Thymus (tissue), 11 donors: ENCODE measurements around the gene GSK3B. TPM values are rescaled to one million over a fixed set of nuclear protein-coding genes. Genes with fewer than 3 reads are reported as not detected.

Experiments
- DNase-seq, 9 donors: peaks; one replicate each; pipeline ENCODE4 v3.0.0-alpha.2; 2013; ENCODE audit warnings: low spot score in 9 of 9, low read depth in 6 of 9, missing footprints in 1 of 9
- H3K27ac ChIP-seq, 2 donors: one replicate each; pipeline ENCODE4 v1.5.1; 2013; ENCODE audit warnings: control low read depth in 1 of 2, low read depth in 1 of 2, low read length in 1 of 2, mild to moderate bottlenecking in 1 of 2, moderate library complexity in 1 of 2
- H3K27me3 ChIP-seq, 2 donors: one replicate each; pipeline ENCODE4 v1.5.1; 2013; ENCODE audit warnings: low read length in 1 of 2; ENCODE audit not compliant: control insufficient read depth in 2 of 2, insufficient read depth in 1 of 2
- H3K36me3 ChIP-seq, 2 donors: one replicate each; pipeline ENCODE4 v1.5.1; 2013; ENCODE audit warnings: low read length in 1 of 2, mild to moderate bottlenecking in 1 of 2, moderate library complexity in 1 of 2; ENCODE audit not compliant: control insufficient read depth in 2 of 2, insufficient read depth in 2 of 2
- H3K4me1 ChIP-seq, 2 donors: one replicate each; pipeline ENCODE4 v1.5.1; 2013; ENCODE audit warnings: low read length in 2 of 2; ENCODE audit not compliant: control insufficient read depth in 2 of 2, insufficient read depth in 2 of 2
- H3K4me3 ChIP-seq, 2 donors: one replicate each; pipeline ENCODE4 v1.5.1; 2013; ENCODE audit warnings: low read length in 2 of 2, control low read depth in 1 of 2, mild to moderate bottlenecking in 1 of 2
- H3K9me3 ChIP-seq, 2 donors: one replicate each; pipeline ENCODE4 v1.5.1; 2013; ENCODE audit warnings: low read length in 1 of 2, mild to moderate bottlenecking in 1 of 2; ENCODE audit not compliant: control insufficient read depth in 2 of 2, insufficient read depth in 1 of 2
- WGBS: extraction: QIAGEN DNeasy Blood & Tissue Kit; methylation state at CpG from one replicate; pipeline ENCODE4 v1.1.7; 2013; 5-methylcytosine and 5-hydroxymethylcytosine counted together
- polyA plus RNA-seq: library from polyadenylated mRNA; stranded (reverse); fragments of 200-250 nt; gene quantifications from one replicate; pipeline ENCODE4 v1.2.3, GENCODE V29; 2013
- total RNA-seq: library from RNA; stranded (reverse); fragments of 120-200 nt; gene quantifications from one replicate; pipeline ENCODE4 v1.2.4, GENCODE V29; 2013
- donor health status: healthy.

The GSK3B gene
- total and polyA plus RNA-seq, 2 donors = 10.9 to 34.0 TPM

DNA sequence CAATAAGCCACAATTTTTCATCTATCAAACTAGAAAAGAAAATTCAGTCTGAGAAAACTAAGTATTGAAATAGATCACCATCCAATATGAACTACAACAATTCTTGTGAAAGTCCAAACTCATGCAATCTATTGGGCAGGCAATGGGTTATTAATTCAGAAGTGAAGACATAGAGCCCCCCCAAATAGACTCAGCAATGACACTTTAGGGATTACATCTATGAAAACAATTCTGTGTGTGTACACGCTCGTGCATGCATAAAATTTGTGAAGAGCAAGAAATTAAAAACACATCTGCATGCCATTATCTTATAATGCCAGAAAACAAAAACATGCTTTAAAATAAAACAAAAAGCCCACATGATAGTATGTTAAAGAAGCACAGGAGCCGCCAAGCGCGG is 161.0 kb downstream of the GSK3B start:
- H3K27ac ChIP-seq = no peak overlapping the region
- H3K4me1 ChIP-seq = no peaks in the 10 kb centered on the region
- no peak for DNase-seq
- no peak overlapping the region for H3K4me3 ChIP-seq
- no peaks in the 10 kb centered on the region for H3K36me3 ChIP-seq
- 97% methylated on average over 5 of the region's 5 CpGs for WGBS
- no peaks in the 10 kb centered on the region for H3K27me3 ChIP-seq
- no peaks in the 10 kb centered on the region for H3K9me3 ChIP-seq

DNA sequence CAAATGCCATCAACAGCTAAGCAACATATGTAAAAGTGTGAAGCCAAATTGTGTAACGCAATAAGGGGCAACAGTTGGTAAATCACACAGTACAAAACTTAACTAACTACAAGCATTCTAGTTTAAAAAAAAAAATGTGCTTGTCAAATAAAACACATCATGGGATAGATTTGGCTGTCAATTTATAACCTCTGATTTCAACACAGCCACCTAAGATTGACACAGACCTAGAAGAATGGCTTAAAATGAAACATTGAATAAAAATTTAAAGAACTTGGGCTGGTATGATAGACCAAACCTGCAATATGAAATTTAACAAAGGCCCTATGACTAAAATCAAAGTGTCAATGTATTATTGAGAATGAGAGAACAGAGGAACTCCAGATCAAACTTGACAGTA is 164.0 kb downstream of the GSK3B start:
- no peak overlapping the region for H3K4me3 ChIP-seq
- WGBS = 100% methylated on average over 1 of the region's 1 CpG
- no peaks in the 10 kb centered on the region for H3K9me3 ChIP-seq
- H3K36me3 ChIP-seq = no peaks in the 10 kb centered on the region
- DNase-seq = no peak
- no peaks in the 10 kb centered on the region for H3K27me3 ChIP-seq
- H3K27ac ChIP-seq = no peak overlapping the region
- H3K4me1 ChIP-seq = no peaks in the 10 kb centered on the region

DNA sequence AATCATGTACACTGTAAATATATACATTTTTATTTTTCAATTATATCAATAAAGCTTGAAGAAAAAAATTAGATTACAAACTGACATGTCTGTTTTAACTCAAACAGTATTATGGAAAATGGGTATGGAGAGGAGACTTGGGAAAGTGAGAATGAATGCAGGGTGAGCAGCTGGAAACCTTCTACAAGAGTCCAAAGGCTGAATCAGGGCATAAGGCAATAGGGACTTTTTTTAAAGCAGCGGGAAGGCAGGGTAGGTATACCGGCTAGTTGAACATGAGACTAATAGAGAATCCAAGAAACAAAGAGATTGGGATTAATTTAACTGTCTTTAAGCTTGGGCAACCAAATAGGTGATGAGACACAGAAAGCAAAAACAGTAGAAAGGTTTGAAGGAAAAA is 167.1 kb downstream of the GSK3B start:
- no peak for DNase-seq
- H3K27ac ChIP-seq = no peak overlapping the region
- no peak overlapping the region for H3K4me3 ChIP-seq
- 97% methylated on average over 2 of the region's 2 CpGs for WGBS
- H3K9me3 ChIP-seq = no peaks in the 10 kb centered on the region
- H3K27me3 ChIP-seq = no peaks in the 10 kb centered on the region
- no peaks in the 10 kb centered on the region for H3K36me3 ChIP-seq
- H3K4me1 ChIP-seq = no peaks in the 10 kb centered on the region

DNA sequence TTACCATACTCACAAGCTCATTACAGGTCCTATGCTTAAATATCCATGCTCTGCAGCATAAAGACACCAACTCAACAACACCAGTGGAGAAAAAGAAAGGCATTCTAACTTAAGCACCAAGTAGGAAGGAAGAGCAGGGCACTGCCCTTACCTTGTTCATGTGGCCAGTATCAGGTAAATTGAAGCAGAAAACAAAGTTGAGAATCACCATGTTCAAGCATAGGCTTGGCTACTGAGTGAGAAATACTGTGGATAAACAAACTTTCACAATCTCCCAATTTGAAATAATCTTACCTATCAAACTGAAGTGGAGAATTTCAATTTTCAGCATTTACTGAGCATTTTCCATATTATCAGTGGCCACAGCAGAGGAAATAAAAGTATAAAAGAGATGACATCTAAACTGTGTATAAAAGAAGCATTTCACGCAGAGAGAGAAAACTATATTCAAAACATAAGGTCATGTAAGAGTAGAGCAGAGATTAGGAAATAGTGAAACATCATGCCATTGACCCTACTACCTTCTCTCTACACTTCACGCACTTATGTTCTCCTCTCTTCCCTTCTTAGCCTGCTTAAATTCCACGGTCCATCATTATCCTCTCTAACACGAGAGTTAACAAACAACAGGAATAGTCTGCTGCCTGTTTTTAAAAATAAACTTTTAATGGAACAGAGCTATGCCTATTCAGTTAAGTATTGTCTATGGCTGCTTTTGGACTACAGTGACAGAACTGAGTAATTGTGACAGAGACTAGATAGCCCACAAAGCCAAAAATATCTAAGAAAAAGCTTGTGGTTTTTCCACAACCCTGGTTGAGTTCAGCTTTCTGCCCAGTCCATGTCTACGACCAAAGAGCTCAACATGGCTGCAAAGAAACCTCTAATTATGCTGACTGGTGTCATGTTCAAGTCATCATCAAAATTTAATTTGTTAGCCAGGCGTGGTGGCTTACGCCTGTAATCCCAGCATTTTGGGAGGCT is 169.8 kb downstream of the GSK3B start:
- DNase-seq = no peak
- H3K27ac ChIP-seq = no peak overlapping the region
- H3K4me3 ChIP-seq = no peak overlapping the region
- peaks cover 0 to 11% of the 10 kb centered on the region in 2 donors for H3K36me3 ChIP-seq
- H3K9me3 ChIP-seq = no peaks in the 10 kb centered on the region
- no peaks in the 10 kb centered on the region for H3K4me1 ChIP-seq
- no peaks in the 10 kb centered on the region for H3K27me3 ChIP-seq
- WGBS = 98% methylated on average over 7 of the region's 7 CpGs

DNA sequence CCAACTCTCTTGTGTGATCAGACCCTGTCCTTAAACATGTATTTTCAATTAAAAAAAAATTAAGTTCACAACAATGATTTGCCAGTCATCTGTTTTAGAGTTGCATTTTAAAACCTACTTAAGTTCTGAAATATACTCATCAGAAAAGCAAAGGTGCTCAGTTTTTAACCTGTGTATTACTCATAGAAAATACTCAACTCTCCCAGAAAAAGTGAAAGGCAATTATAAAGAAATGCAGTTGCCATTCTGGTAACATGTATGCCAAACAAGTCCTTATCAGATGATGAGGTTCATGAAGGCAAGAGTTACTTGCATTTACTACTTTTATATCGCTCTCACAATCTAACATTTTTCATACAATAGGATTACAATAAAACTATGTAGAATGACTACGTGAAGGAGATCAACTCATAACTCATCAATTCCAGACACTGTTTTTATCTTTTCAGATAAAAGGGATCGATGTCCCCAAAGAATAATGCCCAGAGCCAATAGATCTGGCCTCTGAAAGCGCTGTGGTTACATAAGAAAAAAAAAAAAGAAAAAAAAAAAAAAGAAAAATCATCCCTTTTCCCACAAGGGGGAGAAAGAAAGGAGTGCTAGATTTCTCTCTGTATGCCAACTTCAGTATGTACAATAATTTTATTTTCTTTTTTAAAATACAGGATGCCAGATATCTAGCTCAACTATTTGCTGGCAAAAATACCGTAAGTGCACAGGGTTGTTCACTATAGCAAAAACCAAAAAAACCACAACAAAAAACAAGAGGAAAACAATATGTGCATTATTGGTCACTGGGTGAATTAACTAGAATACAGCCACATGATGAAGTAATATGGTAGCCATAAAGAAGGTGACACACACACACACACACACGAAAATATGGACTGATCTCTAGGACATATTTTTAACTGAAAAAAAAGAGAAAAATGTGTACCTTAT is 175.0 kb downstream of the GSK3B start:
- Histone ChIP-seq H3K27ac (no peak overlapping the region), H3K36me3 (peaks cover 0 to 14% of the 10 kb centered on the region in 2 donors), H3K27me3 (no peaks in the 10 kb centered on the region), H3K4me1 (no peaks in the 10 kb centered on the region), H3K9me3 (no peaks in the 10 kb centered on the region), H3K4me3 (no peak overlapping the region)
- no peak for DNase-seq
- 85% methylated on average over 6 of the region's 6 CpGs for WGBS

DNA sequence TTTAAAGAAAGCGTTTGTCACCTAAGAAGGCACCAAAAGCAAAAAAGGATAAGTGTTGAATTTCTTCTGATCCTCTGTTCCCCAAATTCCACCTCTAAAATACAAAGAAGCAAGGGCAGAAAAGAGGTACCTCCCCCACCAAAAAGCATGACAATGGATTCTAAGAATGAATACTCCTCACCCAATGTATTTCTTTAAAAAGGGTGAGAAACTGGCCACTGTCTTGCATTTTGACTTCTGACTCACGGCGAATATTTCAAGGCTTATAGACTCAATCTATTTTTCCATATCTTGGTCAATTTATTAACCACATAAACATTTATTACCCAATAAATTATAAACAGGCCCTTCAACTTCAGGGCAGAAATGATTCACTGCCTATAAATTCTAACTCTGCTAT is 181.2 kb downstream of the GSK3B start:
- Histone ChIP-seq H3K27me3 (no peaks in the 10 kb centered on the region), H3K4me1 (peaks cover 0 to 3% of the 10 kb centered on the region in 2 donors), H3K36me3 (peaks cover 0 to 25% of the 10 kb centered on the region in 2 donors), H3K27ac (no peak overlapping the region), H3K4me3 (no peak overlapping the region), H3K9me3 (no peaks in the 10 kb centered on the region)
- WGBS = 98% methylated on average over 3 of the region's 3 CpGs
- no peak for DNase-seq

DNA sequence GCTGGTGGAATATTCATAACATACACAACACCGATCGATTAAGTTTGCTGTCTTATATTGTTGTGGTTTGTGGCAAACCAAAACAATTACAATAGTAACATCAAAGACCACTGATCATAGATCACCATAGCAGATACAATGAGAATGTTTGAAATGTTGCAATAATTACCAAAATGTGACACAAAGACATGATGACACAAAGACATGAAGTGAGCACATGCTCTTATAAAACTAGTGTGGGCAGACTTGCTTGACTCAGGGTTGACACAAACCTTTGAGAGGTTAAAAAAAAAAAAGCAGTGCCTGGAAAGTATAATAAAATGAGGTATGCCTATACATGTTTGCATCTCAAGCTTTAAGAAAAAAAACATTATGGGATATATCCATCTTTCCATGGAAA is 182.0 kb downstream of the GSK3B start:
- H3K27ac ChIP-seq = no peak overlapping the region
- H3K4me3 ChIP-seq = no peak overlapping the region
- peaks cover 0 to 25% of the 10 kb centered on the region in 2 donors for H3K36me3 ChIP-seq
- no peak for DNase-seq
- 22% methylated on average over 2 of the region's 2 CpGs for WGBS
- H3K9me3 ChIP-seq = no peaks in the 10 kb centered on the region
- H3K27me3 ChIP-seq = no peaks in the 10 kb centered on the region
- peaks cover 0 to 3% of the 10 kb centered on the region in 2 donors for H3K4me1 ChIP-seq

DNA sequence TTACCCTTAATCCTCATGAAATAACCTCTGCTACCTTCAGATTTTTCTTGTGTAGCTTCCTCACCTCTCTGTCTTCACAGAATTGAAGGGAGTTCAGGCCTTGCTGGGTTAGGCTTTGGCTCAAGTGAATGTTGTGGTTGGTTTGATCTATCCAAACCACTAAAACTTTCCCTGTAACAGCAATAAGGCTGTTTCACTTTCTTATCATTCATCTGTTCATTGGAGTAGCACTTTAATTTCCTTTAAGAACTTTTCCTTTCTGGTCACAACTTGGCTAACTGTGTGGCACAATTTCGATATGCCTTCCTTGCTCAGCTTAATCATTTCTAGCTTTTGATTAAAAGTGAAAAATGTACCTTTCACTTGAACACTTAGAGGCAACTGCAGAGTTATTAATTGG is 182.5 kb downstream of the GSK3B start:
- H3K36me3 ChIP-seq = peaks cover 0 to 25% of the 10 kb centered on the region in 2 donors

GRCh38 chr3:119902061-119902460 is 192.2 kb downstream of the GSK3B start:
- Histone ChIP-seq H3K9me3 (no peaks in the 10 kb centered on the region), H3K27ac (no peak overlapping the region), H3K36me3 (peaks cover 6 to 13% of the 10 kb centered on the region in 2 donors), H3K4me3 (no peak overlapping the region), H3K27me3 (no peaks in the 10 kb centered on the region), H3K4me1 (no peaks in the 10 kb centered on the region)
- DNase-seq = no peak
- 81% methylated on average over 3 of the region's 3 CpGs for WGBS

More for the DNA sequence above, 182.5 kb downstream of the GSK3B start:
- Histone ChIP-seq H3K27ac (no peak overlapping the region), H3K4me1 (peaks cover 0 to 3% of the 10 kb centered on the region in 2 donors), H3K9me3 (no peaks in the 10 kb centered on the region), H3K27me3 (no peaks in the 10 kb centered on the region), H3K4me3 (no peak overlapping the region)
- 28% methylated on average over 1 of the region's 1 CpG for WGBS
- DNase-seq = peak in 1 of 9 donors; percentile 27
